ENCODE results near the gene GRAP2. TPM values are rescaled to one million over a fixed set of nuclear protein-coding genes. Genes with fewer than 3 reads are reported as not detected.

GRAP2 gene
- total and polyA plus RNA-seq, 2 of the 13 experiments (the other 11 are each of a cell fraction or from before 2014, with no cell fraction given): 0.15 TPM; not detected in 1

DNA sequence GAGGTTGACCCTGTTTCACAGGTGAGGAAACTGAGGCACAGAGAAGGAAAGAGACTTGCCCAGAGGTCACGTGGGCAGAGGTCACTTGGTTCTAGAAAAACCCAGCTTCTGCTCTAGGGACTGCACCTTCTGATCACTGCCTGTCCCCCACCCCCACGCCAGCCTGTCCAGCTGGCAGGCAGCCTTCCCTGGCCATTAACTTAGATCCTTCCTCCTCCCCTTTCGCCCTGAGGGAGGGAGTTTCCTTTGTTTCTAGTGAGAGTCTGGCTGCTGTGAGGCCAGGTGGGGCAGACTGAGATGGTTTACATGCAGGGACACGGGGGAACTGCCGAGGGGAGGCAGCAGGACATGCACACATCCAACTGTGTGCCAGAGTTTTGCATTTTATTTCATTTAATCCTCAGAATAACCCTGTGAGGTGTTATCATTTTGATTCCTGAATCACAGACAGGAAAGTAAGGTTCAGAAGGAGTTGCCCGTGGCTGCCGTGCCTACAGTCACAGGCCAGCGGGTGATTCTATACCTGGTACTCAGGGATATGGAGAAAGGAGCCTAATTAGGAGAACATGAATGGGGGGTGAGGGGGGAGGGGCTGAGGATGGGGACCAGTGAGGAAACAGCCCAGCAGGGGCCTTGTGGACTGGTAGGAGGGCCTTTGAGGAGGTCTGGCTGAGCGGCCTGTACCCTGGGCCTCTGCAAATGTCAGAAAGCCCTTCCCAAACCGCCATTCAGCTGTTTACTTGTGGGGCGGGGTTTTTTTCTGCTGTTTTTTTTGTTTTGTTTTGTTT lies 97.2 kb downstream of the GRAP2 start (continued):
- TF ChIP-seq, protein P1, sequence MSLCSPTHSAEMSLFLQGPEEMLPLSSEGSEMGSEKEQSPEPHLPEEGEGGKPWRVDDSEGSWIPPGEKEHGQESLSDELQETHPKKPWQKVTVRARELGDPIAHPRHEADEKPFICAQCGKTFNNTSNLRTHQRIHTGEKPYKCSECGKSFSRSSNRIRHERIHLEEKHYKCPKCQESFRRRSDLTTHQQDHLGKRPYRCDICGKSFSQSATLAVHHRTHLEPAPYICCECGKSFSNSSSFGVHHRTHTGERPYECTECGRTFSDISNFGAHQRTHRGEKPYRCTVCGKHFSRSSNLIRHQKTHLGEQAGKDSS (CRISPR knock-in tag; IDR thresholded peaks at IDR 0.05; ENCODE audit: borderline replicate concordance, low read depth): no peak
- TF ChIP-seq ZNF260 (CRISPR knock-in tag; IDR thresholded peaks at IDR 0.05; ENCODE audit: borderline replicate concordance, low read depth): no peak

DNA sequence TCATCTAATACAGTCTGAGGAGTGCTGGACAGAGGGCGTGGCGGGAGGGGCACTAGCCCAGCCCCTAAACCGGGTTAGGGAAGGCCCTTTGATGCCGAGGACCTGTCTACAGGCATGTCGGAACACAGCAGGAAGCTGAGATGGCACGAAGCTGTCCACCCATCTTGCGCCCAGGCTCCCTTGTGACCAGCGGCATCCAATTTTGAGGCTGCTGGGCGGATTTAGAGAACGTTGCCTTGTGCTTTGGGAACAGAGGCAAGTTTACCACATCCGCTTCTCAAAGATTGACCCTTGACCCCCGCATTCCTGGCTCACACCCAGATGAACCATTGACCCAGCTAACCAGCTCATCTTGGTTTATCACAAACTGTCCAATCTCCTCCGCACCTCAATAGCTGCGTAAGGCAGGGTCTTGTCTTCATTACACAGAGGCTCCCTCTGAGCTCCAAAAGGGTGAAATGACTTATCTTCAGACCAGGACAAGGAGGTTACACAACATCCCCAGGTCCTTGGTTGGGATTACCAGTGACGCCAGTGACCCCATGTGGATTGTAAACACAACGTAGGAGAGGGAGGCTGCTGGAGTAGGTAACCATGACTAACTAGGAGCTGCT lies 98.4 kb downstream of the GRAP2 start:
- ATAC-seq: peak; percentile 17; the same call in 1 of the 3 replicates
- FAIRE-seq: peak; percentile 32
- intact Hi-C loops (cut with micrococcal nuclease; ENCODE audit: unreplicated experiment): no loop called here
- TF ChIP-seq HNRNPL (IDR thresholded peaks at IDR 0.05; ENCODE audit: low read depth, low read length) (no peak), ZNF441 (CRISPR knock-in tag; IDR thresholded peaks at IDR 0.05; ENCODE audit: borderline replicate concordance) (peak; percentile 95), GABPB1 (CRISPR knock-in tag; IDR thresholded peaks at IDR 0.05) (peak; percentile 16; the same call in 1 of the 2 replicates), NR2C2 (CRISPR knock-in tag; IDR thresholded peaks at IDR 0.05; ENCODE audit: borderline replicate concordance) (peak; percentile 80), TEAD3 (CRISPR knock-in tag; optimal IDR thresholded peaks at IDR 0.05; ENCODE audit: borderline replicate concordance) (peak; percentile 33), KDM6A (CRISPR knock-in tag; IDR thresholded peaks at IDR 0.05; ENCODE audit: low read depth) (no peak), NR2F6 (IDR thresholded peaks at IDR 0.05) (peak; percentile 79), NR2F6 (CRISPR knock-in tag; IDR thresholded peaks at IDR 0.05) (peak; percentile 69; the same call in 1 of the 2 replicates), HNF4A (CRISPR knock-in tag; IDR thresholded peaks at IDR 0.05) (peak; percentile 26; the same call in 1 of the 2 replicates), ZNF563 (CRISPR knock-in tag; IDR thresholded peaks at IDR 0.05) (no peak)
- TF ChIP-seq, protein P2, sequence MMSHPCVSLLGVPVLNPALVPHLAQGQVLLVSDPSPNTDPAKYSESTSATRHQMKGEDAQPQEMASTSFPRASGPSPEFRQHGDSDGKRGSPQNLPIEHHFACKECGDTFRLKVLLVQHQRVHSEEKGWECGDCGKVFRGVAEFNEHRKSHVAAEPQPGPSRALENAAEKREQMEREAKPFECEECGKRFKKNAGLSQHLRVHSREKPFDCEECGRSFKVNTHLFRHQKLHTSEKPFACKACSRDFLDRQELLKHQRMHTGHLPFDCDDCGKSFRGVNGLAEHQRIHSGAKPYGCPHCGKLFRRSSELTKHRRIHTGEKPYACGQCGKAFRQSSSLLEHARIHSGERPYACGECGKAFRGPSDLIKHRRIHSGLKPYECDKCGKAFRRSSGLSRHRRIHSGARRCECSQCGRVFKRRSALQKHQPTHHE (CRISPR knock-in tag; IDR thresholded peaks at IDR 0.05; ENCODE audit: borderline replicate concordance): no peak
- TF ChIP-seq, protein P3, sequence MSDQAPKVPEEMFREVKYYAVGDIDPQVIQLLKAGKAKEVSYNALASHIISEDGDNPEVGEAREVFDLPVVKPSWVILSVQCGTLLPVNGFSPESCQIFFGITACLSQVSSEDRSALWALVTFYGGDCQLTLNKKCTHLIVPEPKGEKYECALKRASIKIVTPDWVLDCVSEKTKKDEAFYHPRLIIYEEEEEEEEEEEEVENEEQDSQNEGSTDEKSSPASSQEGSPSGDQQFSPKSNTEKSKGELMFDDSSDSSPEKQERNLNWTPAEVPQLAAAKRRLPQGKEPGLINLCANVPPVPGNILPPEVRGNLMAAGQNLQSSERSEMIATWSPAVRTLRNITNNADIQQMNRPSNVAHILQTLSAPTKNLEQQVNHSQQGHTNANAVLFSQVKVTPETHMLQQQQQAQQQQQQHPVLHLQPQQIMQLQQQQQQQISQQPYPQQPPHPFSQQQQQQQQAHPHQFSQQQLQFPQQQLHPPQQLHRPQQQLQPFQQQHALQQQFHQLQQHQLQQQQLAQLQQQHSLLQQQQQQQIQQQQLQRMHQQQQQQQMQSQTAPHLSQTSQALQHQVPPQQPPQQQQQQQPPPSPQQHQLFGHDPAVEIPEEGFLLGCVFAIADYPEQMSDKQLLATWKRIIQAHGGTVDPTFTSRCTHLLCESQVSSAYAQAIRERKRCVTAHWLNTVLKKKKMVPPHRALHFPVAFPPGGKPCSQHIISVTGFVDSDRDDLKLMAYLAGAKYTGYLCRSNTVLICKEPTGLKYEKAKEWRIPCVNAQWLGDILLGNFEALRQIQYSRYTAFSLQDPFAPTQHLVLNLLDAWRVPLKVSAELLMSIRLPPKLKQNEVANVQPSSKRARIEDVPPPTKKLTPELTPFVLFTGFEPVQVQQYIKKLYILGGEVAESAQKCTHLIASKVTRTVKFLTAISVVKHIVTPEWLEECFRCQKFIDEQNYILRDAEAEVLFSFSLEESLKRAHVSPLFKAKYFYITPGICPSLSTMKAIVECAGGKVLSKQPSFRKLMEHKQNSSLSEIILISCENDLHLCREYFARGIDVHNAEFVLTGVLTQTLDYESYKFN (CRISPR knock-in tag; conservative IDR thresholded peaks at IDR 0.05): 0 out of 2 replicates have a peak, but pooled peaks have one; percentile 17

More for the DNA sequence above, 98.4 kb downstream of the GRAP2 start:
- Histone ChIP-seq H2AFZ (ENCODE audit: low read length) (no peak overlapping the region), H3K4me1 (ENCODE audit: insufficient read depth, low read length) (peaks cover 50% of the 10 kb centered on the region), H3K9me3 (ENCODE audit: low read length) (no peaks in the 10 kb centered on the region), H4K20me1 (ENCODE audit: insufficient read depth, low read length) (no peaks in the 10 kb centered on the region), H3K36me3 (replicated peaks in 1 of 2; ENCODE audit: control insufficient read depth in 1 of 2, insufficient read depth in 2 of 2, low read length in 2 of 2) (no peaks in the 10 kb centered on the region), H3K4me2 (ENCODE audit: low read depth, low read length) (peak overlapping the region; percentile 56), H3K27me3 (ENCODE audit: control insufficient read depth in 1 of 2, insufficient read depth in 2 of 2, low read length in 2 of 2) (peaks cover 3 to 31% of the 10 kb centered on the region in 2 experiments; a peak in 3 of 5 replicates), H3K27ac (ENCODE audit: extremely low read length, insufficient read depth, low read length) (no peak overlapping the region), H3K79me2 (ENCODE audit: insufficient read depth, low read length) (no peaks in the 10 kb centered on the region), H3K4me3 (replicated peaks in 1 of 3; ENCODE audit: insufficient read depth in 1 of 3, low read depth in 2 of 3, low read length in 3 of 3) (peak overlapping the region in 1 of 3 experiments; percentile 24; a peak in 1 of 6 replicates), H3K9ac (ENCODE audit: insufficient read depth, low read depth, low read length) (no peak overlapping the region)
- POLR2A ChIA-PET: no interaction called here
- no TSS peak for BruUV-seq (replicated peaks)
- CTCF ChIA-PET (ENCODE audit: low intra/inter-chr PET ratio, low total read pairs): no interaction called here
- in situ Hi-C loops (cut with HindIII; ENCODE audit: extremely low pct_ligation_motif_present, low pct_unique_long_range_greater_than_20kb): no loop called here
- peak; percentile 27 for DNase-seq (ENCODE audit: low spot score)
- 6% methylated on average over 3 of the region's 16 CpGs for WGBS (ENCODE audit: low lambda C conversion rate)

Measured in HepG2 (cell line).